Neural cell (in vitro differentiated cells): ENCODE results near the gene MRPL11. TPM values are rescaled to one million over a fixed set of nuclear protein-coding genes. Genes with fewer than 3 reads are reported as not detected.
A peak's percentile ranks its signal among the peaks of the same experiment; 100 is the strongest.

Experiments
- H2AFZ ChIP-seq: fragments of 200-600, 300-800 bp; sonication (generic), shearing (Covaris generic); 2 replicates; pipeline ENCODE4 v1.6.0; 2014; ENCODE audit warnings: low read depth, mild to moderate bottlenecking, antibody characterized with exemption, low read length, moderate library complexity
- H3F3A ChIP-seq: fragments of 200-600 bp; shearing (Covaris generic); 2 replicates; pipeline ENCODE4 v1.6.1; 2016; ENCODE audit warnings: mild to moderate bottlenecking, moderate library complexity, mixed read lengths, antibody characterized with exemption, low read length; ENCODE audit not compliant: insufficient read depth, poor library complexity, severe bottlenecking
- H3K27ac ChIP-seq: fragments of 200-600, 300-800 bp; sonication (generic), shearing (Covaris generic); 2 replicates; pipeline ENCODE4 v1.5.1; 2014; ENCODE audit warnings: mild to moderate bottlenecking, low read length, moderate library complexity
- H3K27me3 ChIP-seq: fragments of 300-800, 200-600 bp; sonication (generic), shearing (Covaris generic); 2 replicates; pipeline ENCODE4 v1.6.0; 2014; ENCODE audit warnings: mild to moderate bottlenecking, low read depth, low read length, moderate library complexity; ENCODE audit not compliant: insufficient read depth
- H3K36me3 ChIP-seq: fragments of 300-800, 200-600 bp; sonication (generic), shearing (Covaris generic); 2 replicates; pipeline ENCODE4 v1.5.1; 2014; ENCODE audit warnings: mild to moderate bottlenecking, antibody characterized with exemption, low read length, moderate library complexity; ENCODE audit not compliant: insufficient read depth
- H3K4me2 ChIP-seq: fragments of 300-800, 200-600 bp; sonication (generic), shearing (Covaris generic); 2 replicates; pipeline ENCODE4 v1.6.0; 2014; ENCODE audit warnings: mild to moderate bottlenecking, low read length
- H3K4me3 ChIP-seq: fragments of 300-800, 200-600 bp; sonication (generic), shearing (Covaris generic); 2 replicates; pipeline ENCODE4 v1.5.1; 2014; ENCODE audit warnings: mild to moderate bottlenecking, low read length, moderate library complexity
- H3K79me2 ChIP-seq: fragments of 200-600 bp; shearing (Covaris generic); replicated peaks from 2 replicates; pipeline ENCODE4 v1.6.0; 2014; ENCODE audit warnings: mild to moderate bottlenecking, low read length, moderate library complexity; ENCODE audit not compliant: insufficient read depth
- H3K9ac ChIP-seq: fragments of 300-800, 200-600 bp; sonication (generic), shearing (Covaris generic); 2 replicates; pipeline ENCODE4 v1.6.1; 2016; ENCODE audit warnings: mild to moderate bottlenecking, low read length, mixed read lengths
- H3K9me2 ChIP-seq: fragments of 200-600 bp; shearing (Covaris generic); 2 replicates; pipeline ENCODE4 v1.6.1; 2016; ENCODE audit warnings: mild to moderate bottlenecking, low read length, mixed read lengths; ENCODE audit not compliant: insufficient read depth
- H3K9me3 ChIP-seq: fragments of 200-600, 300-800 bp; sonication (generic), shearing (Covaris generic); 2 replicates; pipeline ENCODE4 v1.6.1; 2016; ENCODE audit warnings: mild to moderate bottlenecking, mixed run types, low read length, moderate library complexity, mixed read lengths
- H4K20me1 ChIP-seq: fragments of 200-600 bp; shearing (Covaris generic); 2 replicates; pipeline ENCODE4 v1.6.1; 2016; ENCODE audit warnings: mild to moderate bottlenecking, mixed run types; ENCODE audit not compliant: insufficient read depth
- EP300 ChIP-seq: fragments of 450-650 bp; conservative IDR thresholded peaks from 2 replicates; pipeline ENCODE4 v1.6.1; 2014; ENCODE audit warnings: antibody characterized with exemption, mild to moderate bottlenecking, moderate library complexity; ENCODE audit not compliant: poor library complexity, severe bottlenecking
- EZH2 ChIP-seq: fragments of 200-600, 300-800 bp; shearing (Covaris generic), sonication (generic); IDR thresholded peaks from 2 replicates; pipeline ENCODE4 v1.6.1; 2014; ENCODE audit warnings: antibody characterized with exemption, low read length, borderline replicate concordance, mild to moderate bottlenecking; ENCODE audit not compliant: insufficient read depth, poor library complexity, severe bottlenecking
- MXI1 ChIP-seq: fragments of 450-650 bp; conservative IDR thresholded peaks from 2 replicates; pipeline ENCODE4 v1.6.1; 2014; ENCODE audit warnings: antibody characterized with exemption, mild to moderate bottlenecking; ENCODE audit not compliant: poor library complexity, severe bottlenecking
- POLR2AphosphoS5 ChIP-seq: IDR thresholded peaks from 2 replicates; pipeline ENCODE4 v1.6.1; 2012
- RAD21 ChIP-seq: fragments of 450-650 bp; conservative IDR thresholded peaks from 2 replicates; pipeline ENCODE4 v1.6.1; 2014; ENCODE audit warnings: antibody characterized with exemption, mild to moderate bottlenecking, moderate library complexity
- SMC3 ChIP-seq: fragments of 450-650 bp; conservative IDR thresholded peaks from 2 replicates; pipeline ENCODE4 v1.6.1; 2014; ENCODE audit warnings: antibody characterized with exemption, mild to moderate bottlenecking, moderate library complexity; ENCODE audit not compliant: poor library complexity
- TAF1 ChIP-seq: IDR thresholded peaks from 2 replicates; pipeline ENCODE4 v1.6.1; 2012; ENCODE audit warnings: low read depth
- polyA plus RNA-seq: library from polyadenylated mRNA; depleted of rRNA; stranded (reverse); fragments of >200 nt; gene quantifications from 2 replicates; pipeline ENCODE4 v1.2.3, GENCODE V29; 2014
- TF ChIP-seq, protein P1 (sequence below): IDR thresholded peaks from 2 replicates; pipeline ENCODE4 v1.6.1; 2012; ENCODE audit warnings: borderline replicate concordance
- TF ChIP-seq, protein P2 (sequence below): fragments of 450-650 bp; IDR thresholded peaks from 2 replicates; pipeline ENCODE4 v1.5.1; 2014; ENCODE audit warnings: antibody characterized with exemption, mild to moderate bottlenecking, moderate library complexity; ENCODE audit not compliant: poor library complexity, severe bottlenecking

MRPL11 gene
- polyA plus RNA-seq, 1 donor from 2014 or later, result 50.9 TPM

DNA sequence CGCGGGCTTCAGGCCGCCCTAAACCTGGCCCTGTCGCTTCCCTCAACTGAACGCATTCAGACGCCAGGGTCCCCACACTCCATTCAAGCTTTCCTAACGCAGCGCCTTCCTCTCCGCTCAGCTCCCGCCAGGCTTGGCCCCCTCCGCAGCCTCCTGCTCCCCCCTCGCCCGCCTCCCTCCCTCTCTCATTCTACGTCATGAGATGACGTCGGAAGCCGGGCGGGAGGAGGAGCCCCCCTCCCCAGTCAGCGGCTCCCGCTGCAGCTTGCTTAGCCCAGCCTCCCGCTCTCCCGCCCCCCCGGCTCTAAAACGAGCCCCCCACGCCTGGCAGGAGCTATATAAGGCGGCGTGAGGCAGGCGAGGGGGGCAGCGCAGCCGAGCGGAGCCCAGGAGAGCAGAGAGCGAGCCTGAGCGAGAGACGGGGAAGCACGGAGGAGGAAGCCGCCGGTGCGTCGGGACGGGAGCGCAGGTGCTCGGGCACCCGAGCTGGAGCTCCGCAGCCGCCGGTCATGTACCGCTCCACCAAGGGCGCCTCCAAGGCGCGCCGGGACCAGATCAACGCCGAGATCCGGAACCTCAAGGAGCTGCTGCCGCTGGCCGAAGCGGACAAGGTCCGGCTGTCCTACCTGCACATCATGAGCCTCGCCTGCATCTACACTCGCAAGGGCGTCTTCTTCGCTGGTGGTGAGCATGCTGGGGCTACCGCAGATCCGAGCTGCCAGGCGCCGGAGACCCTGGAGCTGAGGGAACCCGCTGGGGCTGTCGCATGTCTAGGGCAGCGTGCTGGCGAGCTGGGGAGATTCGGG is 17.8 kb downstream of the MRPL11 start, which contains the start of gene NPAS4:
NPAS4 (plus strand) TSS at position 365 of the 806 bp plus-strand sequence; CDS start at position 510, 145 bp downstream.
- Histone ChIP-seq H3K27me3 (peaks cover 41% of the 10 kb centered on the region), H3K79me2 (no peaks in the 10 kb centered on the region), H2AFZ (no peak within 1 kb of the TSS), H3K4me3 (peak within 1 kb of the TSS; percentile 94), H3K27ac (peak within 1 kb of the TSS; percentile 92), H3F3A (no peaks in the 10 kb centered on the region), H3K36me3 (no peaks in the 10 kb centered on the region), H3K4me2 (peak within 1 kb of the TSS; percentile 99), H3K9me3 (no peaks in the 10 kb centered on the region), H4K20me1 (no peaks in the 10 kb centered on the region), H3K9me2 (no peaks in the 10 kb centered on the region), H3K9ac (peak within 1 kb of the TSS; percentile 97)
- TF ChIP-seq POLR2AphosphoS5, result peak; percentile 98
- peak; percentile 43 for TF ChIP-seq SMC3
- TF ChIP-seq, protein P1, sequence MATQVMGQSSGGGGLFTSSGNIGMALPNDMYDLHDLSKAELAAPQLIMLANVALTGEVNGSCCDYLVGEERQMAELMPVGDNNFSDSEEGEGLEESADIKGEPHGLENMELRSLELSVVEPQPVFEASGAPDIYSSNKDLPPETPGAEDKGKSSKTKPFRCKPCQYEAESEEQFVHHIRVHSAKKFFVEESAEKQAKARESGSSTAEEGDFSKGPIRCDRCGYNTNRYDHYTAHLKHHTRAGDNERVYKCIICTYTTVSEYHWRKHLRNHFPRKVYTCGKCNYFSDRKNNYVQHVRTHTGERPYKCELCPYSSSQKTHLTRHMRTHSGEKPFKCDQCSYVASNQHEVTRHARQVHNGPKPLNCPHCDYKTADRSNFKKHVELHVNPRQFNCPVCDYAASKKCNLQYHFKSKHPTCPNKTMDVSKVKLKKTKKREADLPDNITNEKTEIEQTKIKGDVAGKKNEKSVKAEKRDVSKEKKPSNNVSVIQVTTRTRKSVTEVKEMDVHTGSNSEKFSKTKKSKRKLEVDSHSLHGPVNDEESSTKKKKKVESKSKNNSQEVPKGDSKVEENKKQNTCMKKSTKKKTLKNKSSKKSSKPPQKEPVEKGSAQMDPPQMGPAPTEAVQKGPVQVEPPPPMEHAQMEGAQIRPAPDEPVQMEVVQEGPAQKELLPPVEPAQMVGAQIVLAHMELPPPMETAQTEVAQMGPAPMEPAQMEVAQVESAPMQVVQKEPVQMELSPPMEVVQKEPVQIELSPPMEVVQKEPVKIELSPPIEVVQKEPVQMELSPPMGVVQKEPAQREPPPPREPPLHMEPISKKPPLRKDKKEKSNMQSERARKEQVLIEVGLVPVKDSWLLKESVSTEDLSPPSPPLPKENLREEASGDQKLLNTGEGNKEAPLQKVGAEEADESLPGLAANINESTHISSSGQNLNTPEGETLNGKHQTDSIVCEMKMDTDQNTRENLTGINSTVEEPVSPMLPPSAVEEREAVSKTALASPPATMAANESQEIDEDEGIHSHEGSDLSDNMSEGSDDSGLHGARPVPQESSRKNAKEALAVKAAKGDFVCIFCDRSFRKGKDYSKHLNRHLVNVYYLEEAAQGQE, result peak; percentile 88
- TF ChIP-seq MXI1, result peak; percentile 63
- TF ChIP-seq RAD21, result no peak
- TF ChIP-seq EZH2, result no peak
- peak; percentile 97 for TF ChIP-seq TAF1
- peak; percentile 79 for TF ChIP-seq EP300

DNA sequence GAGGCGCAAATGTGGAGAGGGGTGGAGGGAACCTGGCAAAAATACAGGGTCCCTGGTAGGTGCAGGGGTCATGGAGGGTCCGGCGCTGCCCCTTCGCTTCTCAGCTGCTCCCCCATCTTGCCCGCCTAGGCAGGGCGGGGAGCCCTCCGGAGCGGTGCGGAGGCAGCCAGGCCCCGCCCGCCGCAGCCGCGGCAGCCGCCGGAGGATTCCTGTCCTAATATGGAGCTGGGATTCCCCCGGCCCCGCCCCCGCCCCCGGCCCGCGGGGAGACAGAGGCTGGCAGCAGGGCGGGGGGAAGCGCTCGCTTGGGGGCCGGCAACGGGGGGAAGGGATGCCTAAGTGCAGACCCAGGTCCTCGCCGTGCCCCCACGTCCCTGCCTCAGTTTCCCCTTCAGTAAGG is 18.8 kb downstream of the MRPL11 start:
- Histone ChIP-seq H3K79me2 (peaks cover 3% of the 10 kb centered on the region), H3K27me3 (peaks cover 41% of the 10 kb centered on the region), H3K9ac (peak overlapping the region; percentile 97), H3K27ac (peak overlapping the region; percentile 92), H3F3A (no peaks in the 10 kb centered on the region), H3K36me3 (no peaks in the 10 kb centered on the region), H3K9me3 (no peaks in the 10 kb centered on the region), H3K9me2 (no peaks in the 10 kb centered on the region), H3K4me3 (peak overlapping the region; percentile 94), H3K4me2 (peak overlapping the region; percentile 99), H4K20me1 (no peaks in the 10 kb centered on the region), H2AFZ (no peak overlapping the region)
- peak; percentile 4 for TF ChIP-seq POLR2AphosphoS5
- TF ChIP-seq, protein P2, sequence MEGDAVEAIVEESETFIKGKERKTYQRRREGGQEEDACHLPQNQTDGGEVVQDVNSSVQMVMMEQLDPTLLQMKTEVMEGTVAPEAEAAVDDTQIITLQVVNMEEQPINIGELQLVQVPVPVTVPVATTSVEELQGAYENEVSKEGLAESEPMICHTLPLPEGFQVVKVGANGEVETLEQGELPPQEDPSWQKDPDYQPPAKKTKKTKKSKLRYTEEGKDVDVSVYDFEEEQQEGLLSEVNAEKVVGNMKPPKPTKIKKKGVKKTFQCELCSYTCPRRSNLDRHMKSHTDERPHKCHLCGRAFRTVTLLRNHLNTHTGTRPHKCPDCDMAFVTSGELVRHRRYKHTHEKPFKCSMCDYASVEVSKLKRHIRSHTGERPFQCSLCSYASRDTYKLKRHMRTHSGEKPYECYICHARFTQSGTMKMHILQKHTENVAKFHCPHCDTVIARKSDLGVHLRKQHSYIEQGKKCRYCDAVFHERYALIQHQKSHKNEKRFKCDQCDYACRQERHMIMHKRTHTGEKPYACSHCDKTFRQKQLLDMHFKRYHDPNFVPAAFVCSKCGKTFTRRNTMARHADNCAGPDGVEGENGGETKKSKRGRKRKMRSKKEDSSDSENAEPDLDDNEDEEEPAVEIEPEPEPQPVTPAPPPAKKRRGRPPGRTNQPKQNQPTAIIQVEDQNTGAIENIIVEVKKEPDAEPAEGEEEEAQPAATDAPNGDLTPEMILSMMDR, result no peak
